GM06990 (cell line): ENCODE data around the gene OSBPL10.

Source experiments
- DNase-seq: peaks from one replicate; pipeline ENCODE4 v3.0.0-alpha.2; 2011; ENCODE audit not compliant: insufficient read length; ENCODE audit errors: extremely low read depth
- H3K27me3 ChIP-seq: replicated peaks from 2 replicates; pipeline ENCODE4 v1.6.0; 2011; ENCODE audit warnings: low read length; ENCODE audit not compliant: control insufficient read depth, insufficient read depth
- H3K36me3 ChIP-seq: 2 replicates; pipeline ENCODE4 v1.5.1; 2011; ENCODE audit warnings: low read length; ENCODE audit not compliant: control insufficient read depth, insufficient read depth
- H3K4me3 ChIP-seq: replicated peaks from 2 replicates; pipeline ENCODE4 v1.5.1; 2011; ENCODE audit warnings: low read depth, mild to moderate bottlenecking, control low read depth, low read length
- CTCF ChIP-seq: IDR thresholded peaks from 2 replicates; pipeline ENCODE4 v1.5.1; 2011; ENCODE audit warnings: low read length, control low read depth, mild to moderate bottlenecking, inconsistent platforms; ENCODE audit not compliant: insufficient read depth, poor library complexity, severe bottlenecking

OSBPL10 gene

GRCh38 chr3:31840252-31840651 lies 140.8 kb downstream of the OSBPL10 start:
- no peak for TF ChIP-seq CTCF
- no peak for DNase-seq
- Histone ChIP-seq H3K36me3 (no peaks in the 10 kb centered on the region), H3K27me3 (no peaks in the 10 kb centered on the region; the same call in 1 of the 2 replicates), H3K4me3 (no peak overlapping the region)

DNA sequence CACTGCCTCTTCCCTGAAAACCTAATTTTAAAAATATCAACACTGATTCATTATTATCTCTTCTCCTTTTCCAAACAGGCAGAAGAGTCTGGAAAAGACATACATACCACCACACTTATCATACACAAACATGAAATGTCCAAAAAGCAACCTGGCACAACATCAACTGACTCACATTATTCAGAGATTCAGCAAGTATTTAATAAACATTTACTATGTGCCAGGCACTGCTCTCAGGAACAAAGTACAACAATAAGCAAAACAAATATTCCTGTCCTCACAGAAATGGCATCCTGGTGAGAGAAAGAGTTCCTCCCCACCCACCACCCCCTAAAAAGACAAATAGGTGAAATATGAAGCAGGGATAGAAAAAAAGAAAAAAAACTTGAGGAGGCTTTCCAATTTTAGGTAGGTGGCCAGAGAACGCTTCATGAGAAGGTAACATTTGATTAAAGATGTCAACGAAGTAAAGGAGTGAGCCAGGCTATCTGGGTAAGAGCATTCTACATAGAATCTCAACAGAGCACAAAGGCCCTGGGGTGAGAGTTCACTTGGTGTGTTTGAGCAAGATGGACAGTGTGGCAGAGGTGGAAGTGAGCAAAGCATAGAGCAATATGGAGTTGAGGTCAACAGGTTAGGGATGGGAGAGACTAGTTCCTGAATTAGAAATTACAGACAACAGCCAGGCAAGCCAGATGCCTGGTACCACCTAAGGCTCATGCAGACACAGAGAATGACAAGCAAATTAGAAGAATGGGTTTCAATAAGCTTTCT lies 141.7 kb downstream of the OSBPL10 start:
- H3K27me3 ChIP-seq, result no peaks in the 10 kb centered on the region; the same call in 1 of the 2 replicates
- H3K4me3 ChIP-seq, result no peak overlapping the region
- no peak for TF ChIP-seq CTCF
- no peaks in the 10 kb centered on the region for H3K36me3 ChIP-seq
- no peak for DNase-seq

- TF ChIP-seq CTCF, result no peak
- Histone ChIP-seq H3K4me3 (no peak overlapping the region), H3K36me3 (no peaks in the 10 kb centered on the region), H3K27me3 (no peaks in the 10 kb centered on the region; the same call in 1 of the 2 replicates)
- no peak for DNase-seq
These were observed 144.7 kb downstream of the OSBPL10 start for GRCh38 chr3:31836131-31837075.

DNA sequence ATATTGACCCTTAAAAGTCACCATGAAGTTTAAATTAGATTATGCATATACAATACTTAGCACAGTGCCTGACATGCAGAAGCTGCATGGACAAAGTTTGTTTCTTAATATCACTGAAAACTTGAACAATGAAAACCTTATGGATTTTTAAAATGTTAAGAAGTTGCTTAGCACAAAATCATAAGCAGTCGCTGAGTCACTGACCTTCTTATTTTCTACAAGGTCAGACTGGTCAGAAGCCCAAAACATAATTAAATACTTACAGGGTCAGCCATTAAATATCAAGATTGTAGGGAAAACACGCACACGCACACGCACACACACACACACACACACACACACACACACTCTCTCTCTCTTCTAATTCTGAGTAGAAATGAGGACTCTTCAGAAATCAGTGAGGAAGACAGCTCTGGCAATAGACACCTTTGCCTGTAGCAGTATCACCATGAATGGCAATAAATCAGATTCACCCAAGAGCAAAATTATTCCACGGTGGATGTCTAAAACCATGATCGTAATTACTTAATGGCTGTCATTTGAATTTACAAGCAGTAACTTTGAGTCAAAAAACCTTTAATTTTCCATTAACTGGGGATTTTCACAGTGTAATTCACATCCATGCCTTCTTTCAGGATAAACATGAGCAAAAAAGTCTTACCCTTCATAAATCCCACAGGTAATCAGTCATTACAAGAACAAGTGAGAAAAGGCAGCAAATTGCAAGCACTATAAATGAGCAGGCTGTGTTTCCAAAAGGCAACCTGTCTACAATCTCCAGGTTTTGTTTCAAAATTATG lies 147.5 kb downstream of the OSBPL10 start:
- no peaks in the 10 kb centered on the region for H3K36me3 ChIP-seq
- H3K27me3 ChIP-seq, result no peaks in the 10 kb centered on the region
- no peak overlapping the region for H3K4me3 ChIP-seq
- no peak for TF ChIP-seq CTCF
- no peak for DNase-seq

GRCh38 chr3:31832551-31832950 lies 148.5 kb downstream of the OSBPL10 start:
- no peak for DNase-seq
- Histone ChIP-seq H3K36me3 (no peaks in the 10 kb centered on the region), H3K4me3 (no peak overlapping the region), H3K27me3 (no peaks in the 10 kb centered on the region)
- no peak for TF ChIP-seq CTCF
